Neutrophil (primary cell): Measurements from ENCODE around the gene ALKAL2.

ENCODE experiments used
- H3K27ac ChIP-seq: fragments of 200-600 bp; sonication (generic); 2 replicates; pipeline ENCODE4 v1.5.1; 2016; ENCODE audit warnings: mild to moderate bottlenecking, moderate library complexity
- H3K27me3 ChIP-seq: fragments of 200-600 bp; sonication (generic); 2 replicates; pipeline ENCODE4 v1.6.0; 2016; ENCODE audit warnings: mild to moderate bottlenecking
- H3K36me3 ChIP-seq: fragments of 200-600 bp; sonication (generic); 2 replicates; pipeline ENCODE4 v1.5.1; 2017
- H3K4me1 ChIP-seq, 2 experiments: fragments of 200-600 bp in 1 of 2; sonication (generic) in 1 of 2; 1 replicate in 1 of 2; 2 replicates in 1 of 2; pipeline versions ENCODE4 v1.5.1 to v1.6.1; 2013 to 2016; ENCODE audit warnings: low read depth in 1 of 2, low read length in 1 of 2, mild to moderate bottlenecking in 1 of 2, moderate library complexity in 1 of 2; ENCODE audit not compliant: control insufficient read depth in 1 of 2, insufficient read depth in 1 of 2
- H3K4me3 ChIP-seq, 2 experiments: fragments of 200-600 bp in 1 of 2; sonication (generic) in 1 of 2; 1 replicate in 1 of 2; 2 replicates in 1 of 2; pipeline ENCODE4 v1.5.1; 2013 to 2016; ENCODE audit warnings: low read depth in 1 of 2, low read length in 1 of 2, mild to moderate bottlenecking in 1 of 2, moderate library complexity in 1 of 2
- H3K9me3 ChIP-seq: fragments of 200-600 bp; sonication (generic); 2 replicates; pipeline ENCODE4 v1.5.1; 2016
- CTCF ChIP-seq: fragments of 200-600 bp; sonication (generic); IDR thresholded peaks from 2 replicates; pipeline ENCODE4 v1.5.1; 2016; ENCODE audit warnings: antibody characterized with exemption

The ALKAL2 gene

DNA sequence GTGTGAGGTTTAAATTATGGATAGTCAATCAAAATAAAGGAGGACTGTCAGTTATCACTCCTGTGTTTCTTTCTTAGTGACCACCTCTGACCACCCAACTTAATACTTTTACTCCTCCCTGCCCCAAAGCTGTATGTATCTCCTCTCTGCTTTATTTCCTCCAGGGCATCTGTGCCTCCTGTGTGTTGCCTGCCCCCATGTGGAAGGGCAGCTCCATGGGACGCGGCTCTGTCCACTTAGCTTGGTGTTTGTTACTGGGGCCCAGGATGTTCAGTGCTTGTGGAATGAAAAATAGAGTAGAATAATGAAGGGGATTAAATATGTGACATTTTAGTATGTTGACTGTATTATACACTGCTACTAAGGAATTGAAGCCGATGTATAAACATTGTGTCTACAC lies 13.4 kb downstream of the ALKAL2 start:
- Histone ChIP-seq H3K36me3 (peaks cover 25% of the 10 kb centered on the region), H3K27me3 (no peaks in the 10 kb centered on the region), H3K4me3 (no peak overlapping the region), H3K27ac (no peak overlapping the region), H3K9me3 (no peaks in the 10 kb centered on the region), H3K4me1 (peaks cover 0 to 6% of the 10 kb centered on the region in 2 experiments)
- no peak for TF ChIP-seq CTCF

- TF ChIP-seq CTCF = no peak
- H3K4me1 ChIP-seq = peaks cover 0 to 6% of the 10 kb centered on the region in 2 experiments
- no peak overlapping the region for H3K27ac ChIP-seq
- H3K9me3 ChIP-seq = no peaks in the 10 kb centered on the region
- no peaks in the 10 kb centered on the region for H3K27me3 ChIP-seq
- H3K36me3 ChIP-seq = peaks cover 15% of the 10 kb centered on the region
- no peak overlapping the region for H3K4me3 ChIP-seq
These were observed 14.6 kb downstream of the ALKAL2 start for GRCh38 chr2:273333-273732.

DNA sequence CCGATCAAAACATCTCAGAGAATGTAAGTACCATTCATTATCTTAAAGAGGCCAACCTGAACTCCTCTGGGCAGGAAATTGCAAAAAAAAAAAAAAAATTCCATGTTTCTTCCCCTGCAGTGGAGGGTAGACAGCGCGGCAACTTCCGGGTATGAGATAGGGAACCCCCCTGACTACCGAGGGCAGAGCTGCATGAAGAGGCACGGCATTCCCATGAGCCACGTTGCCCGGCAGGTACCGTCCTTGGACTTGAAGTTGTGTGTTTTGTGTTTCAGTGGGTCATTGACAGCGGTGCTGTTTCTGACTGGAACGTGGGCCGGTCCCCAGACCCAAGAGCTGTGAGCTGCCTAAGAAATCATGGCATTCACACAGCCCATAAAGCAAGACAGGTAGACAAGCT lies 16.0 kb downstream of the ALKAL2 start:
- Histone ChIP-seq H3K27me3 (no peaks in the 10 kb centered on the region), H3K36me3 (peaks cover under 1% of the 10 kb centered on the region), H3K27ac (no peak overlapping the region), H3K9me3 (no peaks in the 10 kb centered on the region), H3K4me3 (no peak overlapping the region), H3K4me1 (peaks cover 0 to 6% of the 10 kb centered on the region in 2 experiments)
- TF ChIP-seq CTCF = no peak

DNA sequence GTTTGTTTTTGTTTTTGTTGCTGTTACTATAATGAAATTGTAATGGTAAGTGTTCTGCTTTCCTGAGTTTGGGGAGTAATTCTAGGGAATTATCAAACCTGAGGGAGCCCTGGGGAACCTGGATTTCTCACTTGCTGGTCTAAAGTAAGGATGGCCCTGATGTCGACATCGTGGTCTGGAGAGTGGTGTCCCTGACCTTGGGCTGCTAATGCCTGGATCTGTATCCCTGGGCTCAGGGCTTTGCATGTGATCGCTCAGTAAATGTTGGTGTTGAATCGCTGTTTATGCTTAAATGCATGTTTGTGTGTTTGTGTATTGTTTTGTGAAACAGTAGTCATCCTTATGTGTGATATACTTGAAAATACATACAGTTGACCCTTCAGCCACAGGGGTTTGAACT lies 17.0 kb downstream of the ALKAL2 start:
- Histone ChIP-seq H3K9me3 (no peaks in the 10 kb centered on the region), H3K36me3 (no peaks in the 10 kb centered on the region), H3K4me3 (no peak overlapping the region), H3K27me3 (no peaks in the 10 kb centered on the region), H3K4me1 (peaks cover 0 to 6% of the 10 kb centered on the region in 2 experiments), H3K27ac (no peak overlapping the region)
- no peak for TF ChIP-seq CTCF

GRCh38 chr2:269356-270030 lies 18.4 kb downstream of the ALKAL2 start:
- peaks cover 10 to 14% of the 10 kb centered on the region in 2 experiments for H3K4me1 ChIP-seq
- H3K27me3 ChIP-seq = no peaks in the 10 kb centered on the region
- H3K27ac ChIP-seq = no peak overlapping the region

More at GRCh38 chr2:269356-270030, 18.4 kb downstream of the ALKAL2 start:
- Histone ChIP-seq H3K36me3 (no peaks in the 10 kb centered on the region), H3K4me3 (no peak overlapping the region), H3K9me3 (no peaks in the 10 kb centered on the region)
- TF ChIP-seq CTCF = no peak
